ENCODE results near the gene DEFB118.

Gene DEFB118

DNA sequence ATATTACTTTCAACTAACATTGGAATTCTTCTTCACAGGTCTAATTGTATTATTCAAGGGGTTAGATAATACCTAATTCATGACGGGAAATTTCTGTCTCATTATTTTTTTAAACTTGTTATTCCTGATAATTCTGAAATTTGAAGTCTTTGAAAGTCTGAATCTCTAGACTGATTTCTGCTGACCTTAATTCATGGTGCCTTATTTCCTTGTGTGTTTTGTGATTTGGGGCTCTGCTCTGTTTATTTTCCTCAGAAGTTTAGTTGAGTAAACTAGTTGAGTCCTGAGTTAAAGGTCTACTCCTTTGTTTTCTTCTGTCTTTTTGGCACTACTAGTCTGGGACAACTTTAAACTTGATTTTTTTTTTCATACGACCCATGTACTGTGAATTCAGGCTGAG, 5.9 kb downstream of the DEFB118 start:
- TF ChIP-seq, protein P1, sequence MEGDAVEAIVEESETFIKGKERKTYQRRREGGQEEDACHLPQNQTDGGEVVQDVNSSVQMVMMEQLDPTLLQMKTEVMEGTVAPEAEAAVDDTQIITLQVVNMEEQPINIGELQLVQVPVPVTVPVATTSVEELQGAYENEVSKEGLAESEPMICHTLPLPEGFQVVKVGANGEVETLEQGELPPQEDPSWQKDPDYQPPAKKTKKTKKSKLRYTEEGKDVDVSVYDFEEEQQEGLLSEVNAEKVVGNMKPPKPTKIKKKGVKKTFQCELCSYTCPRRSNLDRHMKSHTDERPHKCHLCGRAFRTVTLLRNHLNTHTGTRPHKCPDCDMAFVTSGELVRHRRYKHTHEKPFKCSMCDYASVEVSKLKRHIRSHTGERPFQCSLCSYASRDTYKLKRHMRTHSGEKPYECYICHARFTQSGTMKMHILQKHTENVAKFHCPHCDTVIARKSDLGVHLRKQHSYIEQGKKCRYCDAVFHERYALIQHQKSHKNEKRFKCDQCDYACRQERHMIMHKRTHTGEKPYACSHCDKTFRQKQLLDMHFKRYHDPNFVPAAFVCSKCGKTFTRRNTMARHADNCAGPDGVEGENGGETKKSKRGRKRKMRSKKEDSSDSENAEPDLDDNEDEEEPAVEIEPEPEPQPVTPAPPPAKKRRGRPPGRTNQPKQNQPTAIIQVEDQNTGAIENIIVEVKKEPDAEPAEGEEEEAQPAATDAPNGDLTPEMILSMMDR (IDR thresholded peaks at IDR 0.05; ENCODE audit: extremely low read depth, insufficient read depth, missing control alignments), result no peak
- no peak for DNase-seq (ENCODE audit: low spot score)
- in situ Hi-C loops (cut with MboI; ENCODE audit: low pct_unique_long_range_greater_than_20kb, low sequenced_read_pairs, unreplicated experiment), result no loop called here

DNA sequence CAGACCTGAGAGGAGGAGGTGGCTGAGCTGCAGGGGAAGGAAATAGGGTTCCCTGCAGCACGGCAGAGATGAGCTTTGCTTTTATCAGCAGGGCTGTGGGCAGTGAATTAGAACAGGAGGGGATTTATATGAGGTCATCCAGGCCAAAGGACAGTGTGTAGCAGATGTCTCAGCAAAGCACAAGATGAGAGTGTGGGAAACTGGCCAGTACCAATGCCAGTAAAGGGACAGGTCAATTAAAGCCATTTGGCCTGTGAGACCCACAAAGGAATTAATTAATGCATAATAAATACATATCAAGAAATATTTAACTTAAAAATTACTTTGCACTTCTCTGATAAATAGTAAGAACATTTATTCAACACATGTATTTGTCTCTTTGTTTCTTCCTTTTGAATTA, 22.1 kb downstream of the DEFB118 start, which contains the start of gene DEFB119:
DEFB119 (minus strand) TSS at position 101 of the 400 bp plus-strand sequence. CDS start 107 bp downstream, outside the sequence.
- DNase-seq (ENCODE audit: low spot score), result no peak
- in situ Hi-C loops (cut with MboI; ENCODE audit: low pct_unique_long_range_greater_than_20kb, low sequenced_read_pairs, unreplicated experiment), result no loop called here
- TF ChIP-seq, protein P1 (IDR thresholded peaks at IDR 0.05; ENCODE audit: extremely low read depth, insufficient read depth, missing control alignments), result no peak

DNA sequence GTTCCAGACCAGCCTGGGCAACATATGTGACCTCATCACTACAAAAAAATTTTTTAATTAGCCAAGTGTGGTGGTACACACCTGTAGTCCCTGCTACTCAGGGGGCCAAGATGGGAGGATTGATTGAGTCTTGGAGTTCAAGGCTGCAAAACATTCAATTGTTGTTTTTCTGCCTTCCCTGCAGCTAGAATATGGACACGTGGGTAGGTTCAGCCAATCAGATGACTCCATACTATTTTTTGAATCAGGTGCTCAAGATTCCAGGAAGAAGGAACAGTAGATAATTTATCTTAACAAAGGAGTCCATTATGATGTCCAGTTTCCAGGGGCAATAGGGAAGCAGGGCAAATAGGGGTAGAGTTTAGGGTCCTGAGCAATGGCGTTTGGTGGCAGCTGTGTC, 24.4 kb downstream of the DEFB118 start:
- TF ChIP-seq, protein P1 (IDR thresholded peaks at IDR 0.05; ENCODE audit: extremely low read depth, insufficient read depth, missing control alignments), result no peak
- no peak for DNase-seq (ENCODE audit: low spot score)
- in situ Hi-C loops (cut with MboI; ENCODE audit: low pct_unique_long_range_greater_than_20kb, low sequenced_read_pairs, unreplicated experiment), result no loop called here

DNA sequence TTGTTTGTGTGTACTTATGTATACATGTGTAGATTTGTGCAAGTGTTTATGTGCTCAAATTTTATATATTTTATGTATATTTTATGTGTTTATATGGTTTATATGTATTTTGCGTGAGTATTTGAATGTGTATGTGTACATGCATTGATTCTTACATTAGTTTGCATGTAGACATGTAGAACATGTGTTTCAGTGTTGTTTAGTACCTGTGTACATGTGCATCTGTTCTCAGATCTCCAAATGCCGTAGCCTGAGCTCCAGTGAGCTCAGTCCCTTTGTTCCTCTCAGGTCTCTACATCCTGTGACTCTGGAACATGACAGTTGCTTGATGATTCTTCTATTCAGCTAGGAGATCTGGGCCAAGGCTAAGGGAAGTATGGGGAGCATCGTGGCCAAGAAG, 26.5 kb downstream of the DEFB118 start:
- TF ChIP-seq, protein P1 (IDR thresholded peaks at IDR 0.05; ENCODE audit: extremely low read depth, insufficient read depth, missing control alignments), result no peak

DNA sequence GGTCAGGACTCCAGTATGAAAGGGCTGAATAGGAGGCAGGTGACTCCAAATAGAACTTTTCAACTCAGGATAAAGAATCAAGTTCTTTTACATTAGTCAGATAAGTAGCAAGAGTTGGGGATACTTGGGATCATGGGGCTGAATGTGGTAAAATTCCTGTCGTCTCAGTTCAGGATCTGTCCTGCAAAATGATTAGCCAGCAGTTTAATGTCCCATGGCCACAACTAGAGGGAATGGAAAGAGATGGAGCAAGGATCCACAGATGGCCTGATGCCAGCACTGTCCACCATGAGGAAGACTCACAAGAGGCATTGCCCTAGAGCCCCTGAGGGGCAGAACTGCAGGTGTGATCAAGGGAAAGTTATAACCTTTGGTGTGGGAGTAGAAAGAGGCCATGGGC, 35.5 kb downstream of the DEFB118 start:
- TF ChIP-seq, protein P1 (IDR thresholded peaks at IDR 0.05; ENCODE audit: extremely low read depth, insufficient read depth, missing control alignments), result no peak

More for the DNA sequence above, 26.5 kb downstream of the DEFB118 start:
- in situ Hi-C loops (cut with MboI; ENCODE audit: low pct_unique_long_range_greater_than_20kb, low sequenced_read_pairs, unreplicated experiment), result no loop called here
- DNase-seq (ENCODE audit: low spot score), result no peak

DNA sequence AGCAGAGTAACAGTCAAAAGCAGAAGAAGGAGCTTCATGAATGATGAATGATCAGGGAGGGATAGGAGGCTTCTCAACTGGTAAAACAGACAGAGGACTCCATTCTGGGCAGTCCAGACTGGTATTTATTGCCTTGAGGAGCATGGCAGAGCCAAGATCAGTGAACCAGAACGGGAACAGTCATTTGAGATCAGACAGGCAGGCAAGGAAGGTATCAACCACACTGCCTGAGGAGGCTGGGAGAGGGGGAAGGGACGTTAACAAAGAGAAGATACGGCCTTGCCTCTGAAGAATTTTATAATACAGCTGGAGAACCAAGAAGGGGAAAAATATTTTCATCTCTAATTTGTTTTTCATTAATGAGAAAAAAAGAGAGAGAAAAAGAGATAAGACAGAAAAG, 37.7 kb downstream of the DEFB118 start, which contains the start of gene DEFB121:
DEFB121 (minus strand) TSS at position 101 of the 400 bp plus-strand sequence; CDS start at position 38, 63 bp downstream.
- TF ChIP-seq, protein P1 (IDR thresholded peaks at IDR 0.05; ENCODE audit: extremely low read depth, insufficient read depth, missing control alignments), result no peak
- in situ Hi-C loops (cut with MboI; ENCODE audit: low pct_unique_long_range_greater_than_20kb, low sequenced_read_pairs, unreplicated experiment), result no loop called here
- no peak for DNase-seq (ENCODE audit: low spot score)

More for the DNA sequence above, 35.5 kb downstream of the DEFB118 start:
- in situ Hi-C loops (cut with MboI; ENCODE audit: low pct_unique_long_range_greater_than_20kb, low sequenced_read_pairs, unreplicated experiment), result no loop called here
- DNase-seq (ENCODE audit: low spot score), result no peak
